CD4-positive, alpha-beta T cell treated with Interleukin-6 at 100 ng/mL for 8 hours (primary cell): ENCODE measurements around the gene FAM240A.

Experiments
- DNase-seq: peaks from one replicate; pipeline ENCODE4 v3.0.0-alpha.2; 2020; ENCODE audit warnings: mixed read lengths, low spot score

Gene FAM240A

DNA sequence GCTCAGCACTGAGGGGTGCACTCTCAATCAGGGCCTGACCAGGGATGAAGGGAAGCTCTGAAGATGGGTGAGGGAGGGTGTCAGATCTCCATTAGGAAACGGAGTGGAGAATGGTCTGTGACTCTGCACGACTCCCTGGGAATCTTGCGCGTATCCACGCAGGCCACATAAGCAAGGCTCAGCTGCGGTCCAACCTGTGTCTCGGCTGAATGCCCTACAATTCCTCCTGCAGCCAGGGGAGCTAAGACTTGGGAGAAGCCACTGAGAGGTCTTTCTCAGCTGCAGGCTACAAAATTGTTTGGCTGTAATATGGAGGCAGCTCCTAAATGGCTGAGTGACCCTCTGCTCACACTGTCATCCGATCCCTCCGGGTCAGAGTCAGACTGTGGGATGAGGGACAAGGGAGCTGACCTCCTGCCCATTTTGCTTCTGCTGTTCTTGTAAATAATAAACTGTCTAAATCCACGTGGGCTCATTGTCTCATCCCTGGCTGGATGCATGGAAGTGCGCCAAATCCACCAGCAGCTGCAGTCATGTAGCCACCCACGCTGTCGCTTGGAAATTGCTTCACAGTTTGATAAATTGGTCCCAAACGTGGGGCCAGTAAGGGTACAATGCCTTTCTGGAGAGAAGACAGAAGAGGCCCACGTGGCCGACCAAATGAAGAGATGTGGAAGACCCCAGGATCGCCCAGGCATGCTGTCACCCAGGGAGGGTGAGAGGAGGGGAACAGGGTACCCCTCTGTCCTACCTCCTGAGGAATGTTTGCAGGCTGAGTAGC is 50.6 kb downstream of the FAM240A start:
- DNase-seq, result no peak

DNA sequence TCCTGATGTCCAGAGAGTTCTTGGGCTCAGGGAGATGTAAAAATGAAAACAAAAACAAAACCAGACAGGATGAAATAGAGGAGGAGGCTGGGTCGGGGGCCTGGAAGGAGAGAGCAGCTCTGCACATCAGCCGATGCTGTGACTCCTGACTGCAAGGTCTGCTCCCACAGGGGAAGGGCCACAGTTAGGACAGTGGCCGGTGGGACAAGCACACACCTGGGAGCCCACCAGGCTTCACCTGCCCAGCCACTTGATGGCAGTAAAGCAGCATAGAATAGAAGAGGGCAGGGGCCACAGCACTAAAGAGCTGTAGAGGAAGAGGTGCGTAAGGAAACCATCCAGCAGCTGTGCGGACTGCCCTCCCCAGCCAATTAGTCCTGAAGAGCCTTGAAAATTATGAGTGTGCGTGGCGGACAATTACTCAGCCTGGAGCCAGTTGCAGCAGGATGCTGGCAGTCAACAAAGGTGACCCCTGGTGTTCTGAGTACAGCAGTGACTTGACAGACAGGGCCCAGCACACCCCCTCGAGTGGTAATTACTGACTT is 51.3 kb downstream of the FAM240A start:
- DNase-seq, result no peak

DNA sequence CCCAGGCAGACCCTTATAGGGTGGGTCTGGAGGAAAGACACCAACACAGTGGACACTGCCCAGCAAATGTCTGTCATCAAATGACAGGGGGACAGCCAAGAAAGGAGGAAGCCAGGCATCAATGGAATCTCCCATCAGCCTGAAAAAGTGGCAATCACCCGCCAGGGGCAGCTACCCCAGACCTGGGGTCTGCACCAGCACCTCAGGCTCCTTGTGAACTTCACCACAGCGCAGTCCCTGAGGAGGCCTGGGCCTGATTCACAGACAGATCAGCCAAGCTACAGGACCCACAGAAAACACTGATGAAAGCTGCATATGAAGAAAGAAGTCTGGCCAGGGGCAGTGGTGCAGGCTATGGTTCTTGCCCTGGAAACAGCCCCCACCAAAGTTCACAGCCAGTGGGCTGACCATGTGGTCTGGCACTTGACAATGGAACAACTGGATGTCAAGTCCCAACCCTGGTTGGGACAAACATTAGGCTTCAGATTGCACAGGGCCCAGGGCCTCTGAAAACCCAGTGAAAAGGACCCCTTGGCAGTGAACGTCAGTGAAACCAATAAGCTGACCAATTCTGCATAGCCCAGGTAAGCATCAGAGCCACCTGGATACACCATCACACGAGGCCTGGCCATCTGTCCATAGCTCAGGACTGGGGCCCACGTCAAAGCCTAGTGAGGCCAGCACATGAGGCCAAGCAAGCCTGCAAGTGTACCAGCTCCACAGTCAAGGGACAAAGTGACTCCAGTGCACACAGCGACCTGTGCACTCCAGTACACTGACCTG is 52.1 kb downstream of the FAM240A start:
- DNase-seq, result no peak

DNA sequence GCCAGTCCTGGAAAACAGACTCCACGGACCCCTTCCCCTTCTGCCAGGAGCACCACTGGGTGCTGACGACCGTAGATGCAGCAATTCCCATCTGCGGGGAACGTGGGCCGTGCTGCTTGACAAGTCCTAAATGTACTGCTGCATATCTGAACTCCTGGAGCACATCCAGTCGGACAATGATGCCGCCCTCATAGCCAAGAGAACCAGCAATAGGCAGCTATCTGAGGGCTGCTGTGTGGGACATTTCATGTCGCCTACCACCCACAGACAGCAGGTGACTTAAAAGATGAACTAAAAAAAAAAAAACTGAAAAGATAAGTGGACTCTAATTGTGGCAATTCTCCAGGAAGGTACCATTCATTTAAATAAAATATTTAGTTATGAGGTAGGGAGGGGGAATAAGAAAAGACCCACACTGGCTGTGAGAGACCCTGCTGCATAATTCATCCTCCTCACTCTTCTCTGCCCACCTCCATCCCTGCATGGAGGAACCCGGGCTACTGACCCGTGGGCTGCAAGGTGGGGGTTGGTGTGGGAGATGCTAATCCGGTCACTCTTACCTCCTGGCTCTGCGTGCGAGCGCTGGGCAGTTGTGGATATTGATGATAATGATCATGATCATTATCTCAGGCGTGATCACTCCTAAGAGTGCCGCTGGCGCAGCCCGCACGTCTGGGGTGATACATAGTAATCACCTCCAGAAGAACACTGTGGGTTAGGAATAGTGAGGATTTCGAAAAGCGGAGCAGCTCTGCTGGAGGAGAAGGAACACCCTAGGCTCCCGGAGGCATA is 52.8 kb downstream of the FAM240A start:
- no peak for DNase-seq

DNA sequence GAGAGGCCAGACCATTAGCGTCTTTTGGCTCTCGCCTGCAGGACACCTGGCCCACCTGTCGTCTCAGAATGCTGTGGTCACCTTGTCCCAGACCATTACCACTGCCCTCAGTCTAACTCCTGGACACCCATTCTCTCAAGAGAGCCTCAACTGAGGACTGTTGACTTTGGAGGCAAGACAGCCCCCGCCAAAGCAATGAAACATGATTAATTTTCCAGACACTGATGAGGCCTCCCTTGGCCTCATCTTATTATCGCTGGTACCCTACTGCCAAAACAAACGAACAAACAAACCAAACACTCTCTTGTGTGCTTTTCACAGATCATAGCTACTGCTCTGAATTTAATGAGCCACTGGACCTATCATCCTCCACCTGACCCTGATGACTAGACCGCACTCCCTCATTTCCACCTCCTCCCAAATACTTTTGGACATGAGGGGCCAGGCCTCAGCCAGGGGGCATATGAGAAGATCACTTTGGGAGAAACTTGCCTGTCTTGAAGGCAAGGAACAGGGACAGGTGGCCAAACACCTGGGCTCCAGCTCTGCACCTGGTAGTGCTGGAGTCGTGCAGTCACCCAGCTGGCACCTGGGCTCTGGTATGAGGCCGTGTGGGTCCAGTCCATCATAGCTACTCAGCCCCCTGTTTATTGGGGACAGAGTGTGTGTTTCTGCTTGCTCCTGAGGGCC is 53.6 kb downstream of the FAM240A start:
- no peak for DNase-seq

DNA sequence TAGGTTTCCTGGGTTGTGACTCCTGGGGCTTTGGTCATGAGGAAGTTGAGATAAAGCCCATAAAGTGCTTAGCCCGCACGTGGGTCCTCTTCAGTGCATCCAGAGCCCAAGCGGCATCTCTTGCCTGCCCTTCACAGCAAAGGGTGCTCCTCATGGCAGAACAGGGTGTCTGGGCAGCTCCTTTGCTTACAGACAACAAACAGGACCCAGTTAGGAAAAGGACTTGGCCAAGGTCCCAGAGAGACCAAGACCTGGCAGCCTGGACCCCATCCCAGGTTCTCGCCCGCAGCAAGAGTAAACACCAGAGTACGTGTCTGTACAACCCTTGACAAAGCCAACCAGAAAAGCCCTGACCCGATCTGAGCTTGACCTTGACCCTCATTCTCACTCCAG is 54.1 kb downstream of the FAM240A start:
- no peak for DNase-seq

DNA sequence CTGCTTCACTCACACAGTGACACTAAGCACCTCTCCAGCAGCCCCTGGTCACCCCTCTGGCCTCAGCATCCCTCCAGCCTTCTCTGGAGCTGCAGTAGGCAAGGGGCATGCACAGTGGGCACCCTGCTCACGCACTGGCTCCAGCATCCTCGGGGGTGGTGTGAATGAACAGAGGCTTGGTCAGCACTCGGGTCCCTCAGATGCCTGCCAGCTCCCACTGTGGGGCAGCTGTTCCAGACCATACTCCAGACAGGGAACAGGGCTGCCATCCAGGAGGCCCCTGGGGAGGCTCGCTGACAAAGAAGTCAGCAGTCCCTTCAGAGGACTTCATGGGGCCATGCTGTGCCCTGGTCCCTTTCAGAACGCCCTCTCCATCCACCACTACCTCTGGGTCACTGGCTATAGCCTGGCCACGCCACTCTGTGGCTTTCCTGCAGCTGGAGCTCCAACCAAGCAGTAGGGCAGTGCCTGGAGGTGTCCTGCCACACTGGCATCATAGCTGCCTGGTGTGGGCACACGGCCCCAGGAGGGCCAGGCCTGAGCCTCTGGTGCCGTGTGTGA is 54.8 kb downstream of the FAM240A start:
- DNase-seq, result no peak

DNA sequence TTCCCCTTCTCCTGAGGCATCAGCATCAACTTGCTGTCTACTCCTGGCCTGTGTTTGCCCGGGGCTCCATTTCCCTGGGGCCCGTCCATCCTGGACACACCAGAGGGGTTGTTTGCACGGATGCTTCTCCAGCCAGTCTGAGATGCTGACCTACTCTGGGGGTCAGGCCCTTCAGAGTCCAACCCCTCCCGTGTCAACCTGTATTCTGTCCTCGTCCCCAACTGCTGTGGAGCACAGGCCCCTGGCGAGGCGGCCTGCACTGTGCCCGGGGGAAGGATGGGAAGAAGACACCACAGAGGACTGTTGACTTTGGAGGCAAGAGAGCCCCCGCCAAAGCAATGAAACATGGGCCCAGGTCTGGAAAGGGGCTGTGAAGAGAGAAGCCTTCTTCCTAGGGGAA is 55.3 kb downstream of the FAM240A start:
- no peak for DNase-seq

DNA sequence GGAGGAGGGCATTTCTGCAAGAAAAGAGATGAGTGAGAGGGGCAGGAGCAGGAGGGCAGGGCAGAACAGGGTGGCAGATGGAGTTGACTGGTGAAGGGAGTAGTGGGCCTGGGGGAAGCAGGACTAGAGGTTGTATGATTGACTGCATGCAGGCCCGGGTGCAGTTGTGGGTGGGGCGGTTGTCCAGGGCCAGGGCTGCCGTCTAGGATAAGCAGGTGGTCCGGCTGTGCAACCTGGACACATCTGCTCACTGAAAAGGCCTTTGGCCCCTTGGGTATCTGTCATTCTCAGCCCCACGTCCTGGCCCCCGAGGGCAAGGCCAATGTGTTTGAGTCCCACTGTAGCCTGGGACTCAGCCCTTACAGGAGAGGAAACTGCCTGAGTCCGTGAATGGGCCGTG is 55.8 kb downstream of the FAM240A start:
- no peak for DNase-seq

DNA sequence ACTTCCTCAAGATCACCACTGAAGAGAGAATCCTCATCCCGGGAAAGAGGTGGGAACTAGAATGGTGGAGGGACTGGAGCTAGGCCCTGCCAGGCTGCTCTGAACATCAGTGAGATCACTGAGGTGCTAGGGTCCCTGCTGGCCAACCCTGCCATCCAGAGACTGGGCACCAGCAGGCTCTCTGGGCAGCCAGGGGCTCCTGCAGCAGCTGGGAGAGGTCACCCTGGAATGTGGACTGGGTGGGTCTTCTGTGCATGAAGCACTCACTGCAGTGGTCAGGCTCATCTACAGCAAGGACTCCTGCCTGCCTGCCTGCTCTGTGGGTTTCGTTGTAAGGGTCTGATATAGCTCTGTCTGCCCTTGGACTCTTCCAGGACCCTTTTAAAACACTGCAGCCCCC is 56.3 kb downstream of the FAM240A start:
- no peak for DNase-seq

DNA sequence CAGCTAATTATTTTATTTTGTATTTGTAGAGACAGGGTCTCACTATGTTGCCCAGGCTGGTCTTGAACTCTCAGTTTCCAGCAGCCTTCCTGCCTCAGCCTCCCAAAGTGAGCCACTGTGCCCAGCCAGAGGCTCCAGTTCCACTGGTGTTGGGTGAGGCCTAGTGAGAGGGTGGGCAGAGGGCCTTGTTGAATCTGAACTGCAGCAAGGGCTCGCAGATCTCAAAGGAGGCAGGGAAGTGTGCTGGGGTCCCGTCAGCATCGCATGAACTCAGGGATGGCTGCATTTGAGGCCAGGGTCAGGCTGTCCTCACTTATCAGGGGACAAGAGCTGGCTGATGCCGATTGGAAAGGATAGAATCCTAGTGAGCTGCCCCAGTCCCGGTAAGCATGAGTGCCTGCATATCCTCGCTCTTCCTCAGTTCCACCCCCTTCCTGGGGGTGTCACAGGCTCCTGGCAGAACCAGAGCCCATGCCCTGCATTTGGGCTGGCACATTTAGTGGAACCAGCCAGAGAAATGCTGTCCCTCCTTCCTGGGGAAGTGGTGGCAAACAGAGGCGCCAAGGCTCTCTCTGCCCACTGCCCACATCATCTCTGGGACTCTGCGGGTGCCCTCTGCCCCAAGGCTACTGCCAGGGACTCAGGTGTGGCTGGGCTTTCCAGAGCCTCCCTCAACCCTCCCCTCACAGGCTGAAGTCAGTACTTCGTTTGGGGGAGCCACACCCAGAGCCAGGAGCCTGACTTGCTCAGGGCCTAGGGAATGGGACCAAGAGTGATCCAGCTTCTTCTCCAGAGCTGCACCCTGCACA is 57.1 kb downstream of the FAM240A start:
- DNase-seq, result no peak

DNA sequence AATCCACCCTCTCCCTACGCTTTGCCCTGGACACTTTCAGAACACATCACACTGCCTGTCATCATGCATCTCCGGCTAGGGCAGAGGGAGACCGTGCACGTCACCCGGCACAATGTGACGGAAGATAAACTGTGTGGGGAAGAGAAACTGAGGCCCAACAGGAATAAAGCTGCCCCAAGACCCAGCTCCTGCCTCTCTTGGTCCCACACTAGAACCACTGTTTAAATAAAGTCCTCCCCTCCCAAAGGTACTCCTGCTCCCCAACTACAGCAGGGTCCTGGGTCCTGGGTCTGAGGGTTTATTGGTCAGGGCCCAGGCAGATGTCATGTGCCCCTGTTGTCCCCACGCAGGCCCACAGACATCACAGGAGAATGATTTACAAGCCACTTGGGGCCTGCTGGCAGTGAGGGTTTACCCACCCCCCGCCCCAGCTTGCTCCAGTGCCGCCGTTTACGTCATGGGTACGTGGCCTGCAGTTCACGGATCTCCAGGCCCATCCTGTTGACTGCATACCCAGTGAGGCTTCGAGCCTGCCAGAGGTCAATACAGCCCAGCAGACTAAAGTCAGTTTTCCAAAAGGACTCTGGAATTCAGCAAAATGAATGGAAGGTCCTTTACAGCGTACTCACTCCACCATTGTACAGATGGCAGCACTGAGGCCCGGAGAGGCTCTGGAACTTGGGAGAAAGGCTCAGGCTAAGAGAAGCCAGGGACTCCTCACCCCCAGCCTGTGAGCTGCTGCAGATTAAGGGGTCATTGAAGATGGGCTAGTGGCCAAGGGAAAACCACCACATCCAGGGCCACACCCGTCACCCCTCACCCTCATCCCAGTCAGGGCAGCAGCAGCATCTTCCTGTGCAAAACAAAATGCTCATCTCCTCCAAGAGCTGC is 57.9 kb downstream of the FAM240A start:
- no peak for DNase-seq

DNA sequence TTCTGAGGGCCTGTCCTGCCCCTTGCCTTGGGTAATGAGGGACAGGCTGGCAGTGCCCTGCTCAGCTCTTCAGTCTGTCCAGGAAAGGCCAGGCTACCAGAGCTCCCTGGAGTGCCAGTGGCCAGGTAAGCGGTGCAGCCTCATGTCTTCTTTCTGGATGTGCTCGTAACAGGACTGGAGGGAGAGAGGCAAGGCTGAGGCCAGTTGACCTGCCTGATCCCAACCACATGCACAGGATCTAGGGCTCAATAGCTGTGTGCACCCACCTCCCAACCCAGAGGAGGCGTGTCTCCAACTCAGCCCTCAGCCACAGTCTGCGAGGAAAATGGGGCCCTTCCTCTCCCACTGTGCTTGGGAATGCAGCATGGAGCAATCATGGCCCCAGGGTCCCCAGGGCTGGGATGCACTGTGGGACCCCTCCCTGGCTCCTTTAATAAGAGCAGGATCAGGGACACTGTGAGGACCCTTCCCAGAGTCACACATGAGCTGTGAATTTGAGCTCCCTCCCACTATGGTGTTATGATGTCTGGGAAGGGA is 58.6 kb downstream of the FAM240A start:
- DNase-seq, result no peak

DNA sequence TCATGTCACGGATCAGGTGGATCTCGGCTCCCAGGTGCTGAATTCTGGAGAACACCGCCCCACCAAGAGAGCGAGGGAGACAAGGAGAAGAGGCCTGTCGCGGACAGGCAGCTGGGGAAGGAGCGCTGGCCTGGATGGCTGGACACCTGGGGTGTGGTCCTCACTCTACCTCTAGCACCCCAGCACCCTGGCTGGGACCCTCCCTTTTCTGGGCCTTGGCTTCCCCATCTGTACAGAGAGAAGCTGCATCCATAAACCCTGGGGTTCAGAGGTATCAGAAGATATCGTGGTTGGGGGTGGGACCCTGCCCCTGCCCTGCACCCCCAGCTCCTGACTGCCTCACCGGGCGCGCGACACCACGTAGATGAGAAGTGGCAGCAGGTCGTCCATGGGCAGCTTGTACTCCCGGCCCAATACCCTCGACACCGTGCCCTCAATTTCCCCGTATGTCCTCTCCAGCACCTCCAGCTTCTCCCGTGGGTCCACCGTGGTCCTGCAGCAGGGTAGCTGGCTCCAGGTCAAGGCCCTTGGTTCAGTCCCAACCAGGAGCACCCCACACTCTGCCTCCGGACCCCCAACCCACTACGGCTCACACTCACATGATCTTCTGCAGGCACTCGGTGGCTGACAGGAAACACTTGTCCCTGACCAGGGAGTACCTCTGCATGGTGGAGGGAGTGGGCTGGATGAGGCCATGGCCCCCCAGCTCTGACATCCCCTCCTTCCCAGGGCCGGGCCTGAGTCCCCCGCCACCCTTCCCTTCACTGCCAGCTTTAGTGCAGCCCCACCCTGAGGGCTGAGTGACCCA is 59.4 kb downstream of the FAM240A start:
- no peak for DNase-seq

DNA sequence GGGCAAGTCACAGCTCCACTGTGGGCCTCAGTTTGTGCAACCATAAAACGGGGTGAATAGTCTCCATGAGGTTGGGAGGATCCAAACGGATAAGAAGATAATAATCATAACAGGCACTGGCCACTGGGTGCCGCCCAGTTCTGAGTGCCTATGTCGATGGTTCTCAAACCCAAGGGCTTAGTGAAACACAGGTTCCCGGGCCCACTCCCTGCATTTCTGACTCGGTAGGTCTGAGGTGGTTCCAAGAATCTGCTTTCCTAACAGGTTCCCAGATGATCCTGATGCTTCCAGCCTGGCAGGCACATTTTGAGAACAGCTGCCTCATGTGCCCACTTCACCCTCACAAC is 60.0 kb downstream of the FAM240A start:
- DNase-seq, result no peak

DNA sequence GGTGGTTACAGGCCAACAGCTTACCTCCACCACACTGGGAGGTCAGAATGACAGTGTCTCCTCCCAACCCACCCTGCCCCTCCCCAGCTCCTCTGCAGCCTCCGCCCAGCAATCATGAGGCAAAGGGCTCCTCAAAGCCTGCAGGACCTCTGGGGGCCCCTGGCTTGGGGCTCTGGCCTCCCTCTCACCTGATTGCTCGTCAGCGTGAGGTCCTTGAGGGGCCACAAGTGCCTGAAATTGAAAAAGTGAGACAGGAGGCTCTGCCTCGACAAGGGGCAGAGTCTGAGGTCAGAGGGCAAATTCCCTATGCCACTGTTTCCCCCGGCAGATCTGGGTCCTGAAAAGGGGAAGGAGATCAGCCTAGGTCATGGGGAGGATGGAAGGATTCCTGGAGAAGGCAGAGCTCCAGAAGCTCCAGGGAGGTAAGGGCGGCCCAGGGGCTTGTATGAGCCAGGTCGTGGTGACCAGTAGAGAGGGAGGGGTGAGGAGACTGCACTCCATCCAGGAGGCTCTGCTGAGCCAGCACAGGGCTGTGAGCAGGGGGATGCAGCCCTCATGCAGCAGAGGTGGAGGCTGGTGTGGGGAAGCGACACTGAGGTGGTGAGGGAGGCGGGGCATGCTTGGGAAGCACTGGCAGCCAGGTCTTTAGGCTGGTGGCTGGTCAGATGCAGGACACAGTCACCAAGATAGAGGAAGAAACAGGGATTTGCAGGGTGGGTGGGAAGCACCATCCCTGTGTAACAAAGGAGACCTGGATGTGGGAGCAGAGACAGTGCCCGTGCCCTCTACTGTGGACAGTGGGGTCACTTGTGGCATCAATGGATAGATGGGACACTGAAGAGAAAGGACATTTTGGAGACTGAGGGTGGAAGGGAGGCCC is 61.1 kb downstream of the FAM240A start:
- DNase-seq, result no peak

DNA sequence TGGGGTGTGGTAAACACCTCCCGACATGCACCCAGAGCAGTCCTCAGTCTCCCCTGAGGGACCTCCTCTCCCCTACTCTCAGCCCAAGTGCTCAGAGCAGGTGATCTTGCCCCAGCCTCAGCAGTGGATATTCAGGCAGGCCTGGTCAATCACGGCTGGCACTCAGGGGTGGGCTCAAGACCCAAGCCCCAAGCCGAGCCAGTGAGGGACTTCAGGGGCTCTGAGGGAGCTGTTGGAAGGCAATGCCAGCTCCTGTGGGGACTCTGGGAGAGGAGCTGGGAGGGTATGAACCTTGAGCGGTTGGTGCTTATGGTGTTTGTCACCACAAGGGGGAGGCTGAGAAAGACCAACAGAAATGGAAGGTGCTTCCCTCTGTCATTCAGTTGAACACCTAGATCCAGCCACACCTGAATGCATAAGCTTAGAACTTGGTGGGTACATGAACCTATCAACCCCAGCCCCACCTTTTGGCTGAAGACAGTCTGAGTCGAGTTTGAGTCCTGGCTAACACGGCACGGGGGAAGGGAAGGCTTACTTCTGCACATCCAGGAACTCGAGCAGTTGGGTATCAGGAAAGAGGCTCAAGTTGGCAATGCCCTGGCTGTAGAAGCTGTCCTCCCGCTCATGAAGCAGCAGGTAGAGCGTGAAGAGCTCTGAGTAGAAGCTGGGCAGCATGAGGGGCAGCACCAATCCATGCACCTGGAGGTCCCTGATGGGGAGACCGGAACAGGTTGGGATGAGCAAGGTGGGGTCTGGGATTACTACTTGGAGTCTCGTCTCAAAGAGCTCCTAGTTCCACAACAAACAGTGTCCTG is 61.9 kb downstream of the FAM240A start:
- no peak for DNase-seq
